SU-DHL-6 (cell line): ENCODE results near the gene CENPO.

ENCODE experiments used
- H2AFZ ChIP-seq: fragments of 200-600 bp; sonication (generic); 2 replicates; pipeline ENCODE4 v1.6.1; 2014; ENCODE audit warnings: low read depth, mild to moderate bottlenecking, moderate library complexity, mixed read lengths, antibody characterized with exemption, low read length; ENCODE audit not compliant: severe bottlenecking
- H3F3A ChIP-seq: fragments of 200-600 bp; shearing (Covaris generic); 2 replicates; pipeline ENCODE4 v1.6.0; 2016; ENCODE audit warnings: antibody characterized with exemption, mild to moderate bottlenecking; ENCODE audit not compliant: insufficient read depth
- H3K27ac ChIP-seq: fragments of 200-600 bp; sonication (generic); 2 replicates; pipeline ENCODE4 v1.5.1; 2016; ENCODE audit warnings: low read depth, mild to moderate bottlenecking, low read length, moderate library complexity, mixed read lengths
- H3K27me3 ChIP-seq: fragments of 200-600 bp; sonication (generic), shearing (Covaris generic); 2 replicates; pipeline ENCODE4 v1.6.0; 2014; ENCODE audit warnings: mild to moderate bottlenecking, low read length
- H3K36me3 ChIP-seq: fragments of 200-600 bp; sonication (generic); 2 replicates; pipeline ENCODE4 v1.6.1; 2014; ENCODE audit warnings: mild to moderate bottlenecking, low read length, mixed read lengths
- H3K4me2 ChIP-seq: fragments of 300-600, 200-600 bp; shearing (Covaris generic), sonication (generic); 2 replicates; pipeline ENCODE4 v1.6.0; 2014; ENCODE audit warnings: low read length, low read depth, mild to moderate bottlenecking; ENCODE audit not compliant: poor library complexity, severe bottlenecking
- H3K4me3 ChIP-seq: fragments of 200-600 bp; sonication (generic); 2 replicates; pipeline ENCODE4 v1.5.1; 2014; ENCODE audit warnings: antibody characterized with exemption, low read length, mild to moderate bottlenecking, mixed read lengths; ENCODE audit not compliant: insufficient read depth, poor library complexity, severe bottlenecking
- H3K79me2 ChIP-seq: fragments of 200-600 bp; sonication (generic); 2 replicates; pipeline ENCODE4 v1.6.1; 2014; ENCODE audit warnings: mild to moderate bottlenecking, low read length, moderate library complexity; ENCODE audit not compliant: insufficient read depth
- H3K9ac ChIP-seq: fragments of 200-600 bp; sonication (generic); 2 replicates; pipeline ENCODE4 v1.7.0; 2014; ENCODE audit warnings: mild to moderate bottlenecking, low read length
- H3K9me2 ChIP-seq: fragments of 200-600 bp; sonication (generic); replicated peaks from 2 replicates; pipeline ENCODE4 v1.6.1; 2014; ENCODE audit warnings: low read length; ENCODE audit not compliant: insufficient read depth
- H3K9me3 ChIP-seq: fragments of 200-600 bp; sonication (generic); 2 replicates; pipeline ENCODE4 v1.6.1; 2014; ENCODE audit warnings: low read length, mixed read lengths; ENCODE audit not compliant: insufficient read depth
- H4K20me1 ChIP-seq: fragments of 200-600 bp; sonication (generic); 2 replicates; pipeline ENCODE4 v1.6.1; 2014; ENCODE audit warnings: low read depth, mild to moderate bottlenecking, antibody characterized with exemption, low read length, moderate library complexity, mixed read lengths
- EZH2phosphoT487 ChIP-seq: fragments of 200-600 bp; sonication (generic), shearing (Covaris generic); conservative IDR thresholded peaks from 2 replicates; pipeline ENCODE4 v1.6.1; 2018; ENCODE audit warnings: mild to moderate bottlenecking, antibody characterized with exemption, low read length, moderate library complexity, mixed read lengths
- TF ChIP-seq, protein P1 (sequence below): fragments of 200-600 bp; sonication (generic); IDR thresholded peaks from one replicate; pipeline ENCODE4 v1.5.1; 2017; ENCODE audit warnings: antibody characterized with exemption, mild to moderate bottlenecking, low read length, moderate library complexity; ENCODE audit not compliant: insufficient read depth, poor library complexity, severe bottlenecking

CENPO gene

DNA sequence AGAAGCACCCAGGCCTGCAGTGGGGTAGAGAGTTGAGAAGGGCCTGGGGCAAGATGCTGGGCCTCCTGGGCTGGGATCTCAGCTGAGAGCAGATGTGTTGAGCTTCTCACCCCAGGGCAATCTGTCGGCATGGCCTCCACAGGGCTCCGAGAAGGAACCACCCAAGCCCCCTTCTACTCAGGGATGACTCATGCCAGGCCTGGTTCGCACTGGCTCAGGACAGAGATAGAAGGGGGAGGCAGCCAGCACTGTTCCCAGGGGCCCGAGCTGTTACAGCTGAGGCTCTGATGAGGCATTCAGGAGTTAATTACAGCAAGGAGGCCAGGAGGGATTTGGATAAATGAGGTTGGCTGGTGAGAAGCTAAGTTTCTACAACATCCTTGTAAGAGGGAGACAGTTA lies 62.5 kb downstream of the CENPO start:
- Histone ChIP-seq H3K27me3 (no peaks in the 10 kb centered on the region), H3K4me2 (no peak overlapping the region), H3K4me3 (no peak overlapping the region), H4K20me1 (no peaks in the 10 kb centered on the region), H2AFZ (no peak overlapping the region), H3K36me3 (no peaks in the 10 kb centered on the region), H3K9ac (no peak overlapping the region), H3K27ac (no peak overlapping the region), H3F3A (no peaks in the 10 kb centered on the region), H3K9me3 (no peaks in the 10 kb centered on the region), H3K9me2 (no peaks in the 10 kb centered on the region), H3K79me2 (no peaks in the 10 kb centered on the region)
- TF ChIP-seq, protein P1, sequence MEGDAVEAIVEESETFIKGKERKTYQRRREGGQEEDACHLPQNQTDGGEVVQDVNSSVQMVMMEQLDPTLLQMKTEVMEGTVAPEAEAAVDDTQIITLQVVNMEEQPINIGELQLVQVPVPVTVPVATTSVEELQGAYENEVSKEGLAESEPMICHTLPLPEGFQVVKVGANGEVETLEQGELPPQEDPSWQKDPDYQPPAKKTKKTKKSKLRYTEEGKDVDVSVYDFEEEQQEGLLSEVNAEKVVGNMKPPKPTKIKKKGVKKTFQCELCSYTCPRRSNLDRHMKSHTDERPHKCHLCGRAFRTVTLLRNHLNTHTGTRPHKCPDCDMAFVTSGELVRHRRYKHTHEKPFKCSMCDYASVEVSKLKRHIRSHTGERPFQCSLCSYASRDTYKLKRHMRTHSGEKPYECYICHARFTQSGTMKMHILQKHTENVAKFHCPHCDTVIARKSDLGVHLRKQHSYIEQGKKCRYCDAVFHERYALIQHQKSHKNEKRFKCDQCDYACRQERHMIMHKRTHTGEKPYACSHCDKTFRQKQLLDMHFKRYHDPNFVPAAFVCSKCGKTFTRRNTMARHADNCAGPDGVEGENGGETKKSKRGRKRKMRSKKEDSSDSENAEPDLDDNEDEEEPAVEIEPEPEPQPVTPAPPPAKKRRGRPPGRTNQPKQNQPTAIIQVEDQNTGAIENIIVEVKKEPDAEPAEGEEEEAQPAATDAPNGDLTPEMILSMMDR, result no peak
- TF ChIP-seq EZH2phosphoT487, result no peak

DNA sequence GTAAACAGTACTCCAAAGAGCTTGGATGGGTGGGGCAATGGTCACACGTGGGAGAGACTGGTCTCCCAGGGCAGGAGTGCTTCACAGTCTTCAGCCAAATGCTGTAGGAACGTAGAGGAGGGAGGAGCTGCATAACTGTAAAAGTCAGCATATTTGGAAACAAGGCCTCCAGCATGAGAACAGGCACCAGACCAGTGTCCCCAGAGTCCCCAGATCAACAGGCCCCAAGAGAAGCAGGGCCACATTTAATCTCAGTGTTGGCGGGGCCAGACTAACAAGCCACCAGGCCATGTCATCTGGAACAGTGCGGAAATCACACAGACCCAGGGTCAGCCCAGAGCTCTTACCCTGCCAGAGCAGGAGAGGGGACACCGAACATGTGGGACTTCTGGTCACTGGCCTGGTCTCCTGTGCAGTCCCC lies 63.6 kb downstream of the CENPO start:
- H3K4me2 ChIP-seq, result no peak overlapping the region
- H3K36me3 ChIP-seq, result no peaks in the 10 kb centered on the region
- no peaks in the 10 kb centered on the region for H3K79me2 ChIP-seq
- no peak overlapping the region for H3K9ac ChIP-seq
- H2AFZ ChIP-seq, result no peak overlapping the region
- TF ChIP-seq, protein P1, result no peak
- no peak for TF ChIP-seq EZH2phosphoT487
- no peak overlapping the region for H3K4me3 ChIP-seq
- H3K9me3 ChIP-seq, result no peaks in the 10 kb centered on the region
- no peaks in the 10 kb centered on the region for H3K9me2 ChIP-seq
- H3K27me3 ChIP-seq, result no peaks in the 10 kb centered on the region
- H3F3A ChIP-seq, result no peaks in the 10 kb centered on the region
- no peak overlapping the region for H3K27ac ChIP-seq
- H4K20me1 ChIP-seq, result no peaks in the 10 kb centered on the region

DNA sequence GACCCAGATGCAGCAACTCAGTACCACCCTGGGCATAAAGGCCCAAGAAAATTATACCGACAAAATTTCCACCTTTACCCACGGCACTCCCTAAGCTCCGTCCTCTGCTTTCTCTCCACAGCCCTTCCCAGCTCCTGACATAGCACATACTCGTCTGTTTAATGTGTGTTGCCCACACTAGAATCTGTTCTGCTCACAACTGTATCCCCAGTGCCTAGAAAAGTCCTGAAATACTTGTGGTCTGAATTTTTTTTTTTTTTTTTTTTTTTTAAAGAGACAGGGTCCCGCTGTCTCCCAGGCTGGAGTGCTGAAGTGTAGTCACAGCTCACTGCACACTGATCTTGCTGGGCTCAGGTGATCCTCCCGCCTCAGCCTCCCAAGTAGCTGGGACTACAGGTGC lies 64.5 kb downstream of the CENPO start:
- H3K9me3 ChIP-seq, result no peaks in the 10 kb centered on the region
- H3K36me3 ChIP-seq, result no peaks in the 10 kb centered on the region
- H3K27ac ChIP-seq, result no peak overlapping the region
- H3K4me3 ChIP-seq, result no peak overlapping the region
- H2AFZ ChIP-seq, result no peak overlapping the region
- no peaks in the 10 kb centered on the region for H4K20me1 ChIP-seq
- H3K9ac ChIP-seq, result no peak overlapping the region
- no peaks in the 10 kb centered on the region for H3K79me2 ChIP-seq
- no peaks in the 10 kb centered on the region for H3K27me3 ChIP-seq
- no peaks in the 10 kb centered on the region for H3K9me2 ChIP-seq
- no peak overlapping the region for H3K4me2 ChIP-seq
- TF ChIP-seq, protein P1, result no peak
- TF ChIP-seq EZH2phosphoT487, result no peak
- no peaks in the 10 kb centered on the region; the same call in 1 of the 2 replicates for H3F3A ChIP-seq
